Thyroid gland (tissue), 4 donors: ENCODE results near the gene THAP12. TPM values are rescaled to one million over a fixed set of nuclear protein-coding genes. Genes with fewer than 3 reads are reported as not detected.

Experiments
- DNase-seq, 2 donors: peaks; one replicate each; pipeline ENCODE4 v3.0.0-alpha.2; 2019
- H3K27ac ChIP-seq, 3 donors: fragments of 200-600 bp; sonication (generic); 1 replicate in 2 of 3; 2 replicates in 1 of 3; pipeline ENCODE4 v1.5.1; 2016 to 2019; ENCODE audit warnings: mild to moderate bottlenecking in 1 of 3, moderate library complexity in 1 of 3
- H3K27me3 ChIP-seq: fragments of 200-600 bp; sonication (generic); one replicate; pipeline ENCODE4 v1.5.1; 2019
- H3K36me3 ChIP-seq, 2 donors: fragments of 200-600 bp; sonication (generic); one replicate each; pipeline ENCODE4 v1.5.1; 2016 to 2019
- H3K4me1 ChIP-seq, 2 donors: fragments of 200-600 bp; sonication (generic); one replicate each; pipeline ENCODE4 v1.5.1; 2017 to 2019
- H3K4me3 ChIP-seq, 3 donors: fragments of 200-600 bp; sonication (generic); replicated peaks in 1 of 3; 1 replicate in 2 of 3; 2 replicates in 1 of 3; pipeline ENCODE4 v1.5.1; 2016; ENCODE audit warnings: mild to moderate bottlenecking in 1 of 3
- H3K9me3 ChIP-seq: fragments of 200-600 bp; sonication (generic); one replicate; pipeline ENCODE4 v1.5.1; 2017
- POLR2A ChIP-seq, 2 donors: fragments of 450-650 bp; IDR thresholded peaks; one replicate each; pipeline ENCODE4 v1.6.1; 2017; ENCODE audit warnings: antibody characterized with exemption in 2 of 2, mild to moderate bottlenecking in 2 of 2, moderate library complexity in 1 of 2
- WGBS, 2 donors: methylation state at CpG; one replicate each; pipeline ENCODE4 v1.1.5; 2017; 5-methylcytosine and 5-hydroxymethylcytosine counted together
- intact Hi-C: fragments of 100-400 bp; cut with DNase I; formaldehyde crosslinking; loops from one replicate; pipeline ENCODE4 v1.15.1; 2023
- total RNA-seq, 4 donors: library from RNA; depleted of rRNA; stranded (reverse); fragments of >200 nt; gene quantifications; one replicate each; pipeline ENCODE4 v1.2.3, GENCODE V29; 2016
- TF ChIP-seq, protein P1 (sequence below), 6 experiments: fragments of 200-600 bp in 3 of 6; fragments of 450-650 bp in 3 of 6; sonication (generic) in 3 of 6; IDR thresholded peaks; one replicate each; pipeline ENCODE4 v1.5.1; 2016 to 2019; ENCODE audit warnings: antibody characterized with exemption in 6 of 6, mild to moderate bottlenecking in 2 of 6, inconsistent platforms in 1 of 6, moderate library complexity in 1 of 6

The THAP12 gene
- total RNA-seq, 4 donors from 2014 or later: 36.4 to 61.9 (median 43.9) TPM

GRCh38 chr11:76337469-76337868 lies 43.5 kb downstream of the THAP12 start:
- Histone ChIP-seq H3K9me3 (no peaks in the 10 kb centered on the region), H3K36me3 (no peaks in the 10 kb centered on the region), H3K4me3 (no peak overlapping the region), H3K27ac (no peak overlapping the region), H3K27me3 (no peaks in the 10 kb centered on the region), H3K4me1 (no peaks in the 10 kb centered on the region)
- WGBS, 2 donors: 80 to 91% methylated on average over 1 of the region's 1 CpG
- TF ChIP-seq, protein P1, sequence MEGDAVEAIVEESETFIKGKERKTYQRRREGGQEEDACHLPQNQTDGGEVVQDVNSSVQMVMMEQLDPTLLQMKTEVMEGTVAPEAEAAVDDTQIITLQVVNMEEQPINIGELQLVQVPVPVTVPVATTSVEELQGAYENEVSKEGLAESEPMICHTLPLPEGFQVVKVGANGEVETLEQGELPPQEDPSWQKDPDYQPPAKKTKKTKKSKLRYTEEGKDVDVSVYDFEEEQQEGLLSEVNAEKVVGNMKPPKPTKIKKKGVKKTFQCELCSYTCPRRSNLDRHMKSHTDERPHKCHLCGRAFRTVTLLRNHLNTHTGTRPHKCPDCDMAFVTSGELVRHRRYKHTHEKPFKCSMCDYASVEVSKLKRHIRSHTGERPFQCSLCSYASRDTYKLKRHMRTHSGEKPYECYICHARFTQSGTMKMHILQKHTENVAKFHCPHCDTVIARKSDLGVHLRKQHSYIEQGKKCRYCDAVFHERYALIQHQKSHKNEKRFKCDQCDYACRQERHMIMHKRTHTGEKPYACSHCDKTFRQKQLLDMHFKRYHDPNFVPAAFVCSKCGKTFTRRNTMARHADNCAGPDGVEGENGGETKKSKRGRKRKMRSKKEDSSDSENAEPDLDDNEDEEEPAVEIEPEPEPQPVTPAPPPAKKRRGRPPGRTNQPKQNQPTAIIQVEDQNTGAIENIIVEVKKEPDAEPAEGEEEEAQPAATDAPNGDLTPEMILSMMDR (IDR thresholded peaks at IDR 0.05): no peak
- TF ChIP-seq POLR2A (IDR thresholded peaks at IDR 0.05): no peak
- no peak for DNase-seq
- intact Hi-C loops: no loop called here

DNA sequence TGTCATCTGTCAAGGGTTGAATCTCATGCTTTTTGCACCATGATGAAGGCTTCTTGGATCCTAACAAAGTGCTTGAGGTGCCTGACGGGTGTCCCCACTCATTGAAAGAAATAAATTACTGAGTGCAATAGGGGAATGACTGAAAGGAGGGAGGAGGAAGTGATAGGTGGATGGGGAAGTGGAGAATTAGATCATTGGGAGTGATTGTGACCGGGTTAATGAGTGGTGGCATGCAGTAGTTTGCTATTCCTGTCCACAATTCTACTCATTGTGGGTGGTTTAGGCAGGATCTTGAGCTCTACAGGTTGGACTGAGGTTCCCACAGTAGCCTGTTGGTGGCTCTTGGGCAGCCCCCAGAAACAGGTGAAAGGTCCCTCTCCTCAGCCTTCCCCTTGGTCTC lies 44.3 kb downstream of the THAP12 start:
- no peak for DNase-seq
- WGBS, 2 donors: 84 to 85% methylated on average over 2 of the region's 2 CpGs
- intact Hi-C loops: no loop called here
- no peak overlapping the region for H3K4me3 ChIP-seq
- no peak overlapping the region for H3K27ac ChIP-seq
- no peaks in the 10 kb centered on the region for H3K4me1 ChIP-seq
- no peaks in the 10 kb centered on the region for H3K27me3 ChIP-seq
- no peak for TF ChIP-seq POLR2A (IDR thresholded peaks at IDR 0.05)
- TF ChIP-seq, protein P1 (IDR thresholded peaks at IDR 0.05): no peak
- H3K9me3 ChIP-seq: no peaks in the 10 kb centered on the region
- no peaks in the 10 kb centered on the region for H3K36me3 ChIP-seq

DNA sequence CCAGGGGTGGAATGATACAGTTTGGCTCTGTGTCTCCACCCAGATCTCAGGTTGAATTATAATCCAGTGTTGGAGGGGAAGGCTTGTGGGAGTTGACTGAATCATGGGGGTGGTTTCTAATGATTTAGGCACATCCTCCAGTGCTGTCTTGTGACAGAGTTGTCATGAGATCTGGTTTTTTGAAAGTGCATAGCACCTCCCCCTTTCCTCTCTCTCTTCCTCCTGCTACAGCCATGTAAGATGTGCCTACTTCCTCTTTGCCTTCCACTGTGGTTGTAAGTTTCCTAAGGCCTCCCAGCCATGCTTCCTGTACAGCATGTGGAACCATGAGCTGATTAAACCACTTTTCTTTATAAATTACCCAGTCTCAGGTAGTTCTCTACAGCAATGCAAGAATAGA lies 45.1 kb downstream of the THAP12 start:
- TF ChIP-seq POLR2A (IDR thresholded peaks at IDR 0.05): no peak
- TF ChIP-seq, protein P1 (IDR thresholded peaks at IDR 0.05): no peak
- DNase-seq: no peak
- H3K4me1 ChIP-seq: no peaks in the 10 kb centered on the region
- no peaks in the 10 kb centered on the region for H3K27me3 ChIP-seq
- intact Hi-C loops: no loop called here
- H3K36me3 ChIP-seq: no peaks in the 10 kb centered on the region
- no peak overlapping the region for H3K27ac ChIP-seq
- H3K9me3 ChIP-seq: no peaks in the 10 kb centered on the region
- H3K4me3 ChIP-seq: no peak overlapping the region

DNA sequence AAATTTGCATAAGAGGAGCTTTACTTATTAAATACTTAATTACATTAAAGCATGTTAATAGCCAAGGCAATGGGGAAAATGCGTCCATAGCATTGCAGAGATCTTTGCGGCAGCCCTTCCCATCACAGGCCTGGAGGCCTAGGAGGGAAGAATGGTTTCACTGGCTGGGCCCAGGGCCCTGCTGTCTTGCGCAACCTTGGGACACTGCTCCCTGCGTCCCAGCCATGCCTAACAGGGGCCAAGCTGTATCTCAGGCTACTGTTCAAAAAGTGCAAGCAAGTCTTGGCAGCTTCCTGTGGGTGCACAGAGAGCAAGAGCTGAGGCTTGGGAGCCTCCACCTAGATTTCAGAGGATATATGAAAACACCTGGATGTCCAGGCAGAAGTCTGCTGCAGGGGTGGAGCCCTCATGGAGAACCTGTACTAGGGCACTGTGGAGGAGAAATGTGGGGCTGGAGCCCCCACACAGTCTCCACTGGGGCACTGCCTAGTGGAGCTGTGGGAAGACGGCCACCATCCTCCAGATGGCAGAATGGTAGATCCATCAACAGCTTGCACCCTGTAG lies 46.0 kb downstream of the THAP12 start:
- WGBS, 2 donors: 79 to 100% methylated on average over 5 of the region's 5 CpGs
- Histone ChIP-seq H3K4me1 (no peaks in the 10 kb centered on the region), H3K36me3 (no peaks in the 10 kb centered on the region), H3K27ac (no peak overlapping the region), H3K4me3 (no peak overlapping the region), H3K9me3 (no peaks in the 10 kb centered on the region), H3K27me3 (no peaks in the 10 kb centered on the region)
- TF ChIP-seq, protein P1 (IDR thresholded peaks at IDR 0.05): no peak
- TF ChIP-seq POLR2A (IDR thresholded peaks at IDR 0.05): no peak
- intact Hi-C loops: no loop called here
- DNase-seq: no peak

GRCh38 chr11:76330651-76331050 lies 50.3 kb downstream of the THAP12 start:
- no peak for DNase-seq
- 92 to 95% methylated on average over 7 of the region's 7 CpGs for WGBS, 2 donors
- Histone ChIP-seq H3K27ac (no peak overlapping the region), H3K4me1 (no peaks in the 10 kb centered on the region), H3K36me3 (no peaks in the 10 kb centered on the region), H3K27me3 (no peaks in the 10 kb centered on the region), H3K9me3 (no peaks in the 10 kb centered on the region), H3K4me3 (no peak overlapping the region)
- TF ChIP-seq POLR2A (IDR thresholded peaks at IDR 0.05): no peak
- TF ChIP-seq, protein P1 (IDR thresholded peaks at IDR 0.05): no peak
- intact Hi-C loops: no loop called here
